ENCODE results near the gene MSH5. TPM values are rescaled to one million over a fixed set of nuclear protein-coding genes. Genes with fewer than 3 reads are reported as not detected.
A peak's percentile ranks its signal among the peaks of the same experiment; 100 is the strongest.

MSH5 gene
- total and polyA plus RNA-seq, 9 of the 15 experiments (the other 6 are each of a cell fraction or from before 2014, with no cell fraction given): 12.5 to 104 (median 46.6) TPM

- peak; percentile 75 for TF ChIP-seq GMEB1 (CRISPR knock-in tag; IDR thresholded peaks at IDR 0.05)
- peak; percentile 27 to 37; a peak in 1 of 4 replicates for TF ChIP-seq FOXK2 (conservative IDR thresholded peaks at IDR 0.05 in 1 of 2, IDR thresholded peaks at IDR 0.05 in 1 of 2; ENCODE audit: low read depth in 2 of 2)
- no peak for TF ChIP-seq RFX7 (CRISPR knock-in tag; IDR thresholded peaks at IDR 0.05)
- peak; percentile 58 to 75 for TF ChIP-seq TRIM24 (IDR thresholded peaks at IDR 0.05)
- TF ChIP-seq TSC22D4 (tag; IDR thresholded peaks at IDR 0.05): no peak
- peak; percentile 84 for TF ChIP-seq SOX6 (IDR thresholded peaks at IDR 0.05)
- peak; percentile 100 for TF ChIP-seq CTBP1 (IDR thresholded peaks at IDR 0.05; ENCODE audit: borderline replicate concordance)
- no peak for TF ChIP-seq ZNF217 (CRISPR knock-in tag; IDR thresholded peaks at IDR 0.05)
- TF ChIP-seq ZNF197 (CRISPR knock-in tag; IDR thresholded peaks at IDR 0.05; ENCODE audit: low read depth): peak; percentile 89; the same call in 1 of the 2 replicates
- TF ChIP-seq HDAC1 (IDR thresholded peaks at IDR 0.05): peak; percentile 98 to 100; a peak in 3 of 4 replicates
- peak; percentile 8; the same call in 1 of the 2 replicates for TF ChIP-seq ZNF239 (CRISPR knock-in tag; IDR thresholded peaks at IDR 0.05)
- TF ChIP-seq SMAD1 (IDR thresholded peaks at IDR 0.05; ENCODE audit: low read depth, low read length, partially characterized antibody): peak; percentile 80
- no peak for TF ChIP-seq IRF1 (CRISPR knock-in tag; IDR thresholded peaks at IDR 0.05; ENCODE audit: borderline replicate concordance)
- TF ChIP-seq NUFIP1 (IDR thresholded peaks at IDR 0.05; ENCODE audit: partially characterized antibody): no peak
- TF ChIP-seq HES1 (IDR thresholded peaks at IDR 0.05; ENCODE audit: low read depth): peak; percentile 54; the same call in 1 of the 2 replicates
- 0 out of 4 replicates have a peak, but pooled peaks of 1 of the 2 experiments have one; percentile 31 for TF ChIP-seq SIX5 (IDR thresholded peaks at IDR 0.05; ENCODE audit: borderline replicate concordance in 1 of 2, insufficient read depth in 1 of 2, low read depth in 1 of 2, low read length in 2 of 2)
- TF ChIP-seq ETV1 (tag; conservative IDR thresholded peaks at IDR 0.05; ENCODE audit: low read depth): peak; percentile 65
- peak; percentile 74 for TF ChIP-seq TAF1 (IDR thresholded peaks at IDR 0.05; ENCODE audit: control insufficient read depth, extremely low read depth, insufficient read depth, low read length, severe bottlenecking)
- peak; percentile 92 for TF ChIP-seq HDAC8 (tag; IDR thresholded peaks at IDR 0.05)
- peak; percentile 99 for TF ChIP-seq TGIF2 (CRISPR knock-in tag; IDR thresholded peaks at IDR 0.05)
- peak; percentile 95 for TF ChIP-seq NBN (IDR thresholded peaks at IDR 0.05; ENCODE audit: low read depth)
- peak; percentile 94 for TF ChIP-seq CREB3L1 (IDR thresholded peaks at IDR 0.05; ENCODE audit: borderline replicate concordance, low read depth)
- no peak for TF ChIP-seq HDAC6 (IDR thresholded peaks at IDR 0.05; ENCODE audit: low read depth, low read length)
- TF ChIP-seq ZNF778 (CRISPR knock-in tag; IDR thresholded peaks at IDR 0.05): no peak
- TF ChIP-seq IRF2 (CRISPR knock-in tag; IDR thresholded peaks at IDR 0.05): peak; percentile 88
Observed at GRCh38 chr6:31795616-31796298, 56.0 kb downstream of the MSH5 start, which contains the start of gene VARS1 (continued).
